ENCODE data around the gene ZNF224.

Gene ZNF224

DNA sequence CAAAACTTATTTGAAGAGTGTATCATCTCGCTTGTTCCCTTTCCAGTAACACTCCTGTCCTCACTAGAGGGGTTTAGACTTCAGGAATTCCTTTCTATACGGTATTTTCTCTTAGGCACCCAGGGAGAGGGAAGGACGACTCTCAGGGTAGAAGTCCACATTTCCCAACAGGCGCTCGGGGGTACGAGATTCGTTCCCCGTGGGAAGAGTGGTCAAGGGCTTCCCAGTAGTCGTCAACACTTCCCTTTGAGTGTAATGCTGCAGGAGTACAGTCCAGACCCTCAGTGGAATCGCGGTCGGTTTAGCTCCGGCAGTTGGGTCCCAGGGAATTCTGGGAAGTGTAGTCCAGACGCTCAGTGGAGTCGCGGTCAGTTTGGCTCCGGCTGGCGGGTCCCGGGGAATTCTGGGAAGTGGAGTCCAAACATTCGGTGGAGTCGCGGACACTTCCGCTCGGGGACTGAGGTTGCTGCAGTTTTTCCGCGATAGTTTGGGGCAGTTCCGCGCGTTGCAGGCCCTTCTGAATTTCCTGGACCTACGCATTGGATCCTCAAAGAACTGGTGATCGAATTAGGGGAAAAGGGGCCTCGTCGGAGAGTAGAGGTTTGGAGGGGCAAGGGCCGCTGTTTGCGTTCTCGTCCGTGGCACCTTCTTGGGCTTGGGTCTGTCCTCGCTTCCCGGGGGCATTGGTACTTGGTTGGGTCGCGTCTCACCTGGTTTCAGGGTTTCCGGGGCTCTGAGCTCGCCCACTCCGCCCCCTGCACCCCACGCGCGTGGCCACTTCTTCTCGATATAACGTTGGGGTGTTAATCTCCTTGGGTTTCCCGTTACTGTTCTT, at the start of gene ZNF224:
ZNF224 (plus strand) TSS at position 431 of the 835 bp plus-strand sequence. CDS start 3,513 bp downstream, outside the sequence.
- peak within 1 kb of the TSS; percentile 79 for H3K4me3 ChIP-seq (ENCODE audit: low read length)
- TF ChIP-seq, protein P1, sequence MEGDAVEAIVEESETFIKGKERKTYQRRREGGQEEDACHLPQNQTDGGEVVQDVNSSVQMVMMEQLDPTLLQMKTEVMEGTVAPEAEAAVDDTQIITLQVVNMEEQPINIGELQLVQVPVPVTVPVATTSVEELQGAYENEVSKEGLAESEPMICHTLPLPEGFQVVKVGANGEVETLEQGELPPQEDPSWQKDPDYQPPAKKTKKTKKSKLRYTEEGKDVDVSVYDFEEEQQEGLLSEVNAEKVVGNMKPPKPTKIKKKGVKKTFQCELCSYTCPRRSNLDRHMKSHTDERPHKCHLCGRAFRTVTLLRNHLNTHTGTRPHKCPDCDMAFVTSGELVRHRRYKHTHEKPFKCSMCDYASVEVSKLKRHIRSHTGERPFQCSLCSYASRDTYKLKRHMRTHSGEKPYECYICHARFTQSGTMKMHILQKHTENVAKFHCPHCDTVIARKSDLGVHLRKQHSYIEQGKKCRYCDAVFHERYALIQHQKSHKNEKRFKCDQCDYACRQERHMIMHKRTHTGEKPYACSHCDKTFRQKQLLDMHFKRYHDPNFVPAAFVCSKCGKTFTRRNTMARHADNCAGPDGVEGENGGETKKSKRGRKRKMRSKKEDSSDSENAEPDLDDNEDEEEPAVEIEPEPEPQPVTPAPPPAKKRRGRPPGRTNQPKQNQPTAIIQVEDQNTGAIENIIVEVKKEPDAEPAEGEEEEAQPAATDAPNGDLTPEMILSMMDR (conservative IDR thresholded peaks at IDR 0.05; ENCODE audit: low read depth, low read length), result no peak
- peak; percentile 65 for DNase-seq (ENCODE audit: low read depth)

DNA sequence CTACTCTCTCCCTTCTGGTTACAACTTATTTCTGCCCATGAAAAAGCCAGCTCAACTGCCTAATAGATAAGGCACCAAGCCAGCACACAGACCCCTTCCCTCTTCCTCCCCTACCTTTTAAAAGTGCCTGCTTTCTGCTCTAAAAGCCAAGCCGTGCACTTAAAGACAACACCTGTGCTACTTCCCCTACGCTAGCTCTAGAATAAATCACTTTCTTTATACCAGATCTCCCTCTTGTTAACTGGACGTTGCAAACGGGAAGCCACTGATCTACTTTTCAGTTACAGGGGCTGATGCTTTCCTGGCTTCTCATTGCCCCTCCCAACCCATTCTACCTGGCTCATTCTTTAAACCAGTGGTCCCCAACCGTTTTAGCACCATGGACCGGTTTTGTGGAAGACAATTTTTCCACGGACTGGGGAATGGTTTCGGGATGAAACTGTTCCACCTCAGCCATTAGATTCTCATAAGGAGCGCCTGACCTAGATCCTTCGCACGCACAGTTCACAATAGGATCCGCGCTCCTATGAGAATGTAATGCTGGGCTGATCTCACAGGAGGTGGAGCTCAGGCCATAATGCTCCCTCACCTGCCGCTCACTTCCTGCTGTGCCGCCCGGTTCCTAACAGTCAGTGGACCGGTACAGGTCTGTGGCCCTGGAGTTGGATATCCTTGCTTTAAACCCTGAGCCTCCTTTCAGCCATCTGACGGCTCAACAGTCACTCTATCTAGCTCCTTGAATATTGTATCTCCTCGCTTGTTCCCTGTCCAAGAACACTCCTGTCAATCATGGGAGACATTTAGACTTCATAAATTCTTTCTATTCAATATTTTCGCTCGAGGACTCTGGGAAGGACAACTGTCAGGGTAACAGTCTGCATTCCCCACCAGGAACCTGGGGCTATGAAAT, 43.2 kb upstream of the ZNF224 start:
- TF ChIP-seq, protein P1 (conservative IDR thresholded peaks at IDR 0.05; ENCODE audit: low read depth, low read length), result no peak
- H3K4me3 ChIP-seq (ENCODE audit: low read length), result peak overlapping the region; percentile 96
- no peak for DNase-seq (ENCODE audit: low read depth)

DNA sequence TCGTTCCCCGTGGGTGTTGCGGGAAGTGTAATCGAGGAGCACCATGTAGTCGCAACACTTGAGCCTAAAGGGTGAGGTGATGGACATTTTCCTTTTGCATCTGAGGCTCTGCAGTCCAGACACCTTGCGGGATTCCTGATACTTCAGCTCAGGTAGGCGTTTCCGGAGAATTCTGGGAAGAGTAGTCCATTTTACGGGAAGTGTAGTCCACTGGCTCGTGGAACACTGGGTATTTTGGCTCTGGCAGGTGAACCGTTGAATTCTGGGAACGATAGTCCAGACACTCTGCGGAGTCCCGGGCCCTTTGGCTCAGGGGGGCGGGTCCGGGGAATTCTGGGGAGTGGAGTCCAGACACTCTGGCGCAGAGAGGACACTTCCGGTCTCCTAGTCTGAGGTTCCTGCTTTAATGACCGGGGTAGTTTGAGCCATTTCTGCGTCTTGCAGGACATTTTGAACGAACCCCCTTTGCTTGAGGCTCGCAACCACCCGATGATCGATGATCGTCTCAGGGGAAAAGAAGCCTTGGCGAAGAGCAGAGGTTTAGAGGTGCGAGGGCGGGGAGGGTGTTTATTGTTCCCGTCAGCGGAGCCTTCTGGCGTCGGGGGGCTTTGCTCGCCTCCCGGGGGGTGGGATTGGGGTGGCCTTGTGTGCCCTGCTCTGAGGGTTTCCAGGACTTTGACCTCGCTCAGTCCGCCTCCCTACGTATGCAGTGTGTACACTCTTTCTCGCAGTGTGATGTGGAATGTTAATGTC, 42.3 kb upstream of the ZNF224 start, which contains the start of gene ZNF223:
ZNF223 (plus strand) TSS at position 387 of the 753 bp plus-strand sequence. CDS start 3,141 bp downstream, outside the sequence.
- H3K4me3 ChIP-seq (ENCODE audit: low read length), result peak within 1 kb of the TSS; percentile 96
- TF ChIP-seq, protein P1 (conservative IDR thresholded peaks at IDR 0.05; ENCODE audit: low read depth, low read length), result no peak
- DNase-seq (ENCODE audit: low read depth), result peak; percentile 75

DNA sequence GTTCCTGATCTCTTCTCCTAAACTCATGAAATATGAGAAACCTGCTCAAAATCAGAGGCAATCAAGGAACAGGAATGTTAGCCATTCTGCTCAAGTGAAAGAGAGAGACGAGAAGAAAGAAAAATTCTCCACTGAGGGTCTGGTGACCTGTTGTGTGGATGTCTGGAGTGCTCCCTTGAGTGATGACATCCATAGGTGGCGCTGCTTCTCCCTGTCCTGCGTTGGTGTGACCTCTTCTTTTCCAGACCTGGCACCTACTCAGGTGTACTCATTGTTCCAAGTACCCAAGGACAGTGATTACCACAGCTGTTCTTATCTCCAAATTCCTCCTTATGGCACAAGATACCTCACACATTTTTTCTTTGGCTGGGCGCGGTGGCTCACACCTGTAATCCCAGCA, 38.3 kb upstream of the ZNF224 start:
- DNase-seq (ENCODE audit: low read depth), result no peak
- H3K4me3 ChIP-seq (ENCODE audit: low read length), result no peak overlapping the region
- TF ChIP-seq, protein P1 (conservative IDR thresholded peaks at IDR 0.05; ENCODE audit: low read depth, low read length), result no peak

DNA sequence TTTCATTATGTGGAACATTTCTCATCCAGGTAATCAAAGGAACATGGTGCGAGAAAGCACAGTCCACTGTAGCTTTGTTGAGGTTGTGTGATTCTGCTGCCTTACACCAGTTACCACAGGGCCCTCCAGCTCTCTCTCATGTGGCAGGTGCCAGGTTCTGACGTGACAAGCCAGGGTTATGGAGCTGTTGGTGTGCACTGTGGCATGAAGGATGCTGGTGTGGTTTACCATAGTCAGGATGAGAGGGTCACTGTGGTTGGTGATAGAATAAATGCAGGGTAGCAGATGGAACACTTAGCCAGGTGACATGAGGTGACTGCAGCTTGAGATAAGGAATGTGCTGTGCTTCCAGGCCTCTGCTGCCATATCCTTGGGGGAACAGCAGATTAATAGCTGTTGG, 34.9 kb upstream of the ZNF224 start:
- TF ChIP-seq, protein P1 (conservative IDR thresholded peaks at IDR 0.05; ENCODE audit: low read depth, low read length), result no peak
- DNase-seq (ENCODE audit: low read depth), result no peak
- no peak overlapping the region for H3K4me3 ChIP-seq (ENCODE audit: low read length)

DNA sequence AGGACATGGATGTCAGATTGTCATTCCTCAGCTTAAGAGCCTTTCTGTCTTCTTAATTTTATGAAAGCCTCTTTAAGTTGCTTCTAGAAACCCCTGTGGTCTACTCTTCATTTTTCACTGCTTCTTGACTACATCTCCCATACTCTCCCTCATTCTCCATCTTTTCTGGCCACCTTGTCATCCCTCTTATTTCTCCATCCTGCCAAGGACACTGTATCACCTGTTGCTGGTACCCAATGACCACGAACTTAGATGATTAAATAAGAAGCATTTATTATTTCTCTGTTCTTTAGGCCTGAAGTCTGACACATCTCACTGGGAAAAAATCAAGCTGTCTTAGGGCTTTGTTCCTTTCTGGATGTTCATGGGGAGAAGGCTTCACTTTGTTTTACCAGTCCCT, 33.1 kb upstream of the ZNF224 start:
- TF ChIP-seq, protein P1 (conservative IDR thresholded peaks at IDR 0.05; ENCODE audit: low read depth, low read length), result no peak
- no peak overlapping the region for H3K4me3 ChIP-seq (ENCODE audit: low read length)
- no peak for DNase-seq (ENCODE audit: low read depth)

Data from retinal pigment epithelial cell (primary cell).